Activated CD8-positive, alpha-beta memory T cell treated with anti-CD3 and anti-CD28 coated beads for 48 hours (primary cell): ENCODE data around the gene MICAL3.
"Not testable (repeated sequence)": the region's sequence is repeated elsewhere in the genome, so short reads cannot be mapped to it uniquely, and the experiment has no call there.

Experiments
- DNase-seq, 3 experiments: peaks; one replicate each; pipeline ENCODE4 v3.0.0-alpha.2; 2020; ENCODE audit warnings: low read depth in 2 of 3, low spot score in 2 of 3

MICAL3 gene, protein sequence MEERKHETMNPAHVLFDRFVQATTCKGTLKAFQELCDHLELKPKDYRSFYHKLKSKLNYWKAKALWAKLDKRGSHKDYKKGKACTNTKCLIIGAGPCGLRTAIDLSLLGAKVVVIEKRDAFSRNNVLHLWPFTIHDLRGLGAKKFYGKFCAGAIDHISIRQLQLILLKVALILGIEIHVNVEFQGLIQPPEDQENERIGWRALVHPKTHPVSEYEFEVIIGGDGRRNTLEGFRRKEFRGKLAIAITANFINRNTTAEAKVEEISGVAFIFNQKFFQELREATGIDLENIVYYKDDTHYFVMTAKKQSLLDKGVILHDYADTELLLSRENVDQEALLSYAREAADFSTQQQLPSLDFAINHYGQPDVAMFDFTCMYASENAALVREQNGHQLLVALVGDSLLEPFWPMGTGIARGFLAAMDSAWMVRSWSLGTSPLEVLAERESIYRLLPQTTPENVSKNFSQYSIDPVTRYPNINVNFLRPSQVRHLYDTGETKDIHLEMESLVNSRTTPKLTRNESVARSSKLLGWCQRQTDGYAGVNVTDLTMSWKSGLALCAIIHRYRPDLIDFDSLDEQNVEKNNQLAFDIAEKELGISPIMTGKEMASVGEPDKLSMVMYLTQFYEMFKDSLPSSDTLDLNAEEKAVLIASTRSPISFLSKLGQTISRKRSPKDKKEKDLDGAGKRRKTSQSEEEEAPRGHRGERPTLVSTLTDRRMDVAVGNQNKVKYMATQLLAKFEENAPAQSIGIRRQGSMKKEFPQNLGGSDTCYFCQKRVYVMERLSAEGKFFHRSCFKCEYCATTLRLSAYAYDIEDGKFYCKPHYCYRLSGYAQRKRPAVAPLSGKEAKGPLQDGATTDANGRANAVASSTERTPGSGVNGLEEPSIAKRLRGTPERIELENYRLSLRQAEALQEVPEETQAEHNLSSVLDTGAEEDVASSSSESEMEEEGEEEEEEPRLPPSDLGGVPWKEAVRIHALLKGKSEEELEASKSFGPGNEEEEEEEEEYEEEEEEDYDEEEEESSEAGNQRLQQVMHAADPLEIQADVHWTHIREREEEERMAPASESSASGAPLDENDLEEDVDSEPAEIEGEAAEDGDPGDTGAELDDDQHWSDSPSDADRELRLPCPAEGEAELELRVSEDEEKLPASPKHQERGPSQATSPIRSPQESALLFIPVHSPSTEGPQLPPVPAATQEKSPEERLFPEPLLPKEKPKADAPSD (N-terminal part only)

GRCh38 chr22:18024276-18024939 lies at the start of gene MICAL3:
TSS of gene MICAL3 (minus strand) at chr22:18024561. CDS start at chr22:17906812, 117,749 bp downstream.
- peak; percentile 14 to 35 (median 28) for DNase-seq

GRCh38 chr22:18073927-18074326 lies 49.6 kb upstream of the MICAL3 start:
- DNase-seq = not testable (repeated sequence)

GRCh38 chr22:18073467-18073866 lies 49.1 kb upstream of the MICAL3 start:
- DNase-seq = no peak

- DNase-seq = no peak
Measured at GRCh38 chr22:18071968-18072310, 47.6 kb upstream of the MICAL3 start.

GRCh38 chr22:18071307-18071967 lies 47.1 kb upstream of the MICAL3 start:
- DNase-seq = not testable (repeated sequence)

DNA sequence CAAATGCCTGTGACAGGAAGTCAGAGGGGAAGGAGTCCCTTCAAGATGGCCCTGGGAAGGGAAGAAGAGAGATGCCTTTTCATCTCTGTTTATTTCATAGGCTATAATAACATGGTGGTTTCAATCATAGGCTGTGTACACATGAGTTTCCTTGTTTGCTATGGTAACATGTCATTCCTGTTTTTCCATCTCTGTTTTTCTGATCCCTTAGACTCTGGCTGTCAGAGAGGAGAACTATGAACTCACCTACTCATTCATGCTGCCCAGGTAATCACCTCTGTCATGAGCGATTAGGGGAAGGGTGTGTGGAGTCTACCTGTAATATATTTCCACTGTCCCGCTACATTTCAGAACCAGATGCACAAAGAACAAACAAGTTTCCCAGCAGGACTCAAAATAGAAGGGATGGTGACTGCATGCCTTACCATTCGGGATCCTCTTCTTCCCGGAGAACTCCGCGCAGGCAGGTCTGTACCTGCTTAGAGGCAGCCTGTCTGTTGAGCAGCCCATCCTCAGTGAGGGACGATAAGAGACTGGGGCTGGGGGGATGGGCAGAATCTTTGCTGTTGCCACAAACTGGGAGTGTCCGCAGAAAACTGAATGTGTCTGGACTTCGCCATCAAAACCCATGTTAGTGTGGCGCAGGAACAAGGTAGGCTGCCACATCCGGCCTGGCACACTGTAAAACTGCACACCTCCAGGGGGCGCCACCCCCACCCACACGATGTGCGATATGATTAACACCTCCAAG lies 46.4 kb upstream of the MICAL3 start:
- no peak for DNase-seq

DNA sequence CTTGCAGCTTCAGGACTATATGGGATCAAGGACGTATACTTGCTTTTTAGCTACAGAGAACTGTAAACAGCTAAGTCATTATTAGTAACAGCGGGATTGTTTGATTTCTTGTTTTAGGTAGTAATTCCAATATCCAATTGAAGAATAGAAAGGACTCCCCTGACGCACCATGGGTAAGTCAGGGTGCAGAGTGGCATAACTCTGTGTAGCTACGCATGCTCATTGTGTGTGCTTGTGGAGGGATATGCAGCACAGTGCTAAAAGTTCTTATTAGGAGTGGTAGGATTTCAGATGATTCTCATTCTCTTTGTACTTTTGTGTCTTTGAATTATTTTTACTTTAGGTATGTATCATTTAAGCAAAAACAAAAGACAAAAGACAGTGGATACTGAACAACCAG lies 45.7 kb upstream of the MICAL3 start:
- DNase-seq = no peak

DNA sequence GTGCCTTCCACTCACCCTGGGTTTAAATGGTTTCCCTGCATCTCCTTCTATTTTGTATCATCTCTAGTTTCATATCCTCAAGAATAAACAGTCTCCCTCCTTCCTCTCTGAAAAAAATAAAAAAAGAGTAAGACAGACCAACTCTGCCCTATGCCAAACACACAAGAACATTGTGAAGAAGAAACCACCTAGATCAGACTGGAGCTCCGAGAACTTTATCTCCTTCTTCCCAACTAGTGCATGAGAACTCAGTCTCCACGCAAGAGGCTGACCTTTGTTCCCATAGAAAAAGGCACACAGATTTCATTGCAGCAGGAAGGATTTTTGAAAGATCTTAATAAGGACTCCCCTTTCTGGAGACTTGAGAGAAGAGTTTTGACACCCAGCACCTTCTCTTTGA lies 44.7 kb upstream of the MICAL3 start:
- DNase-seq = no peak

DNA sequence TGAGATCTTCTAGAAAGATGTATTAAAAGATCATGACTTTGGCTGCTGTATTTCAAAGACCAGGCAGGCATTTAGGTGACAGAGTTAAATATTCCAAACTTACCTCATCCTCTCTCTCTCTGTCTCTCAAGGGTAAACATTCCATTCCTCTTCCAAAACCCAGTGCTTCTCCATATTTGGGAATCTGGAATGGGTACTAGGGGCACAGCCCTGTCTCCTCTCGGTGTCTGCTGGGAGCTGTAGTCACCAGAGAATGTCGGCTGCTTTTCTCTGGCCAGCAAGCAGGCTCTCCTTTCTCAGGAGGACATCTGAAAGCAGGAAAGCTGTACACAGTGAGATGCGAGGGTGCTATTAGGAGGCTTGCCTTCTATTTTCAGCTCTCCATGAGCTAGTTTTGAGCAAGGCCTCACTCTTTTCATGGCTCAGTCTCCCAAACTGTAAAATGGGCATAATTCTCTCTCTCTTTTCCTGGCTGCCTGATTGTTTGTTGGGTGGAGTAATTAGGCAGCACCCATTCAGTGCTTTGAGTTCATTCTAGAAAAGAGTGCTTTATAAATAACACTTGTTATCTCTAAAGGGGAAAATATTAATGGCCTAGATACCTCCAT lies 44.1 kb upstream of the MICAL3 start:
- DNase-seq = no peak

- no peak for DNase-seq
Measured at GRCh38 chr22:18067548-18068341, 43.4 kb upstream of the MICAL3 start.

- DNase-seq = no peak
Measured at GRCh38 chr22:18067121-18067520, 42.8 kb upstream of the MICAL3 start.

DNA sequence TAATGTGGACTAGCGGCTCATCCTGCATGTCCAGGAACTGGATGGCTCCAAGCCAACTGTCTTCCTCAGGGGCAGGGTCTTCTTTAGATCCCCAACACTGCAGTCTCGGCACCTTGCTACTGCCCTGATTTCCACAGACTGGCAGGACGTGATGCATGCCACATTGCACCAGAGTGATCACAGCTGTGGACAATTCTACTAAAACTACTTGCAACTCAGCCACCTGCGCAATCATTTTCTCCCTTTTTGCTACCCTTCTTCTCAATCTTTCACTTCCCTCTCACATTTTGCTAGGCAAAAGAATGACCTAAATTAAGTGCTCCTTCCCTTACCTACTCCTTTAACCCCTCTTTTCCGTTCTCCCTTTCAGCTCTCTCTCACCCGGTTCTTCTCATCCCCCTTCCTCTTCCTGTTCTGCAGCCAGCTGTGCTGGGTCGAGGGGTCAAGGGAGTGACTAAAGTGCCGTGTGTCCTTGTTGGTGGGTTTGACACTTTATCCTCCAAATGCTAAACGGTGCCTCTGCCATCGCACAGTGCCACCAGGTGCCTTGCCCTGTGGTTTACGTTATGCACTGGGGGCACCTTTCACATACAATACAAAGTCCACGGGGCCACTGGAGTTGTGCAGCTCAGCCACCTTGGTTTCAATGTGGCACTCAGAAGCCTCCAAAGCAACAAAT lies 42.0 kb upstream of the MICAL3 start:
- no peak for DNase-seq

DNA sequence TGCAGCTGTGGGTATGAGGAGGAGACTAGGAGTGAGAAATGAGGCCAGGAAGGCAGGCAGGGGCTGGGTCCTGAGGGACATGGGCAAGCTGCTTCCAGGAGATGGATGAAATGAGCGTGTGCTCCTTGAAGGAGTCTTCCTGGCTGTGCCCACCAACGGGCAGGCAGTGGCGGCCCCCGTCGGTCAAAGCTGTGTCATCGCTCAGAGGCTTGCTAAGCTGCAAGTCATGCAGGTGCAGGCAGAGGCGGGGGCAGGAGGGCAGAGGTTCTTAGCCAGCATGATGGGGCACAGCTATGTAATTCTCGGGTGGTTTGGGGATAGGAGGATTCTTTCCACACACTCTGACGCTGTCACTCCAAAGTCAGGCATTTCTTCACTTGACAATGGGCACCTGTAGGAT lies 40.9 kb upstream of the MICAL3 start:
- DNase-seq = no peak

- no peak for DNase-seq
Measured at GRCh38 chr22:18064636-18065035, 40.3 kb upstream of the MICAL3 start.

DNA sequence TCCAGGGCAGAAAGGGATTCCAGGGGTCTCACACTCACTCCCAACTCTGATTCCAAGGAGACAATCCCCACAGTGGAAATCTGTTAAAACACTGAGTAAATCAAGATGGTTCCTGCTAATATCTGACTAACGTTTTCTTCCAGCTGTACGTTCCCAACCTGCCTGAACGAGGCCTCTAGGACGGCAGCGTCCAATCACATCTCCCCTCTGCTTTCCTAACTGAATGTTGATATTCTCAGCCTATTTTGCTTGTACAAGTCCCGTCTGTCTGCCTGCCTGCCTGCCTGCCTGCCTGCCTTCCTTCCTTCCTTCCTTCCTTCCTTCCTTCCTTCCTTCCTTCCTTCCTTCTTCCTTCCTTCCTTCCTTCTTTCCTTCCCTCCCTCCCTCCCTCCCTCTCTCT lies 39.4 kb upstream of the MICAL3 start:
- not testable (repeated sequence) for DNase-seq

DNA sequence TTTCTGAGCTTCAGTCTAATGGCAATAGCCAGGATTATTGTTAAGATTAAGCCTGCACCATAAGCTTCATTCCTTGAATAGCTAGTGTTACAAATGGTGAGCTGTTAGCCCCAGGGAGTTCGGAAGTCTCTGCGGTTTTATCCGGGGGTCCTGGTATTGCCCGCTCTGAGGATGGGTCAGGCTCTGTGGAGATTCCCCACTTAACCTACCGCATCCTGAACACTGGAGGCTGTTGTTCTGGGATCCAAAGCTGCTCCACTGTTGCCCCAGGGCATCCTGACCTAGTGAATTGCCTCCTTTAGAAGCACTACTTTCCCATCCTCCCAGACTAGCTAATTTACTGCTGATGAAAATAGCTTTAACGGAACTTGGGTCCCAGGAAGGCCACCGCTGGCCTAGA lies 38.9 kb upstream of the MICAL3 start:
- DNase-seq = no peak

GRCh38 chr22:18062421-18062820 lies 38.1 kb upstream of the MICAL3 start:
- DNase-seq = no peak
